Fibroblast of pulmonary artery (primary cell): ENCODE data around the gene KRTAP10-10.

Experiments used
- DNase-seq: peaks from one replicate; pipeline ENCODE4 v3.0.0-alpha.2; 2010; ENCODE audit warnings: low read depth
- H3K4me3 ChIP-seq: replicated peaks from 2 replicates; pipeline ENCODE4 v1.5.1; 2011; ENCODE audit warnings: low read depth, mild to moderate bottlenecking, control low read depth, low read length, moderate library complexity
- TF ChIP-seq, protein P1 (sequence below): IDR thresholded peaks from 2 replicates; pipeline ENCODE4 v1.5.1; 2011; ENCODE audit warnings: mild to moderate bottlenecking, control low read depth, low read length, inconsistent platforms; ENCODE audit errors: missing control alignments

KRTAP10-10 gene

GRCh38 chr21:44650973-44651675 lies 14.0 kb downstream of the KRTAP10-10 start:
- no peak overlapping the region for H3K4me3 ChIP-seq
- DNase-seq: no peak
- TF ChIP-seq, protein P1, sequence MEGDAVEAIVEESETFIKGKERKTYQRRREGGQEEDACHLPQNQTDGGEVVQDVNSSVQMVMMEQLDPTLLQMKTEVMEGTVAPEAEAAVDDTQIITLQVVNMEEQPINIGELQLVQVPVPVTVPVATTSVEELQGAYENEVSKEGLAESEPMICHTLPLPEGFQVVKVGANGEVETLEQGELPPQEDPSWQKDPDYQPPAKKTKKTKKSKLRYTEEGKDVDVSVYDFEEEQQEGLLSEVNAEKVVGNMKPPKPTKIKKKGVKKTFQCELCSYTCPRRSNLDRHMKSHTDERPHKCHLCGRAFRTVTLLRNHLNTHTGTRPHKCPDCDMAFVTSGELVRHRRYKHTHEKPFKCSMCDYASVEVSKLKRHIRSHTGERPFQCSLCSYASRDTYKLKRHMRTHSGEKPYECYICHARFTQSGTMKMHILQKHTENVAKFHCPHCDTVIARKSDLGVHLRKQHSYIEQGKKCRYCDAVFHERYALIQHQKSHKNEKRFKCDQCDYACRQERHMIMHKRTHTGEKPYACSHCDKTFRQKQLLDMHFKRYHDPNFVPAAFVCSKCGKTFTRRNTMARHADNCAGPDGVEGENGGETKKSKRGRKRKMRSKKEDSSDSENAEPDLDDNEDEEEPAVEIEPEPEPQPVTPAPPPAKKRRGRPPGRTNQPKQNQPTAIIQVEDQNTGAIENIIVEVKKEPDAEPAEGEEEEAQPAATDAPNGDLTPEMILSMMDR: no peak

DNA sequence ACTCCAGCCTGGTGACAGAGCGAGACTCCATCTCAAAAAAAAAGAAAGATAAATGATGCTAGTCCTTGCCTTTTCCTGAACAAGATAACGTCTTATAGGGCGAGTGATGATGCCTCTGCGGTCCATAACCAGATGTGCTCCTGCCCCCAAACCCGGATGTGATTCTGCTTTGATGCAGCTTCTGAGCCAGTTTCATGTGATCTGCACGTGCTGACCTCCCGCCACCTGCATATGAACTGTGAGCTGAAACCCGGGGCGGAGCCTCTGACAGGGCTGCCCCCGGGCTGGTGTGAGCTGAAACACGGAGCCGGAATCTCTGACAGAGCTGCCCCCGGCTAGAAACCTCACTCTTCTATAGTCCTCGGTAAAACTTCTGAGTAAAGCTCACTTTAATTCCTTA lies 16.0 kb downstream of the KRTAP10-10 start:
- DNase-seq: no peak
- TF ChIP-seq, protein P1: no peak
- H3K4me3 ChIP-seq: no peak overlapping the region

GRCh38 chr21:44653656-44654575 lies 16.8 kb downstream of the KRTAP10-10 start:
- DNase-seq: no peak
- TF ChIP-seq, protein P1: no peak

DNA sequence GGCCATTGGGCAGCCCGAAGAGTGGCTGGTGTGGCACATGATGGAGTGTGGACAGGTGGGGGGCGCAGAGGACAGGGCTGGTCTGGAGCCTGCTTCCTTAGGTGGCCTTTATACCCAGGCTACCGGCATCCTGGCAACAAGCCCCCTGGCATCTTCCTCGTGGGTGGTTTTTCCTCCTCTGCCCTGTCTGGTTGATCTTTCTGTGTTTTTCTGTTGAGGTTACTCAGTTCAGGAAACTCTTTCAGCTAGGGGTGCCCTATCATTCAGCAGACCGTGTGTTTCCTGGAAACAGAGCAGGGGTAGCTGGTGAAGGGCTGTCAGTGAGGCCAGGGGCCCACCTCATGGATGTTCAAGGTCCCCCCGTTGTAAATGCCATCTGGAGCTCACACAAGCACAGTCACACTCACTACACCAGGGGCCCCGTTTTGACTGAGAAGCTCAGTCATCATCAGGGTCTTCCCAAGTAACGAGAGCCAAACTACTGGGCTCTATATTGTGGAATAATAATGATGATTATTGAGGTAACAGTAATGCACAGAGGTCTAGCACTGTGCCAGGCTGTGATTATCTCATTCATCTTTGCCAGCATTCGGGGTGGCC lies 17.5 kb downstream of the KRTAP10-10 start, which contains the start of gene KRTAP12-4:
KRTAP12-4 (minus strand) TSS at position 84 of the 600 bp plus-strand sequence; CDS start at position 39, 45 bp downstream.
- TF ChIP-seq, protein P1: no peak
- no peak within 1 kb of the TSS for H3K4me3 ChIP-seq
- DNase-seq: no peak

More at GRCh38 chr21:44653656-44654575, 16.8 kb downstream of the KRTAP10-10 start:
- H3K4me3 ChIP-seq: no peak overlapping the region

GRCh38 chr21:44656868-44657267 lies 19.7 kb downstream of the KRTAP10-10 start:
- TF ChIP-seq, protein P1: no peak
- no peak for DNase-seq
- H3K4me3 ChIP-seq: no peak overlapping the region

GRCh38 chr21:44657635-44658540 lies 20.7 kb downstream of the KRTAP10-10 start, which contains the start of gene KRTAP12-3:
KRTAP12-3 (plus strand) TSS chr21:44657932; CDS start chr21:44657980, 48 bp downstream.
- no peak within 1 kb of the TSS for H3K4me3 ChIP-seq
- no peak for DNase-seq
- TF ChIP-seq, protein P1: no peak
